GM23338 (cell line): Measurements from ENCODE around the gene WWC1. TPM values are rescaled to one million over a fixed set of nuclear protein-coding genes. Genes with fewer than 3 reads are reported as not detected.
A peak's percentile ranks its signal among the peaks of the same experiment; 100 is the strongest.

ENCODE experiments used
- ATAC-seq: fragments of 200-7000 bp; cut with Tn5 transposase; 3 replicates; pipeline ENCODE4 v1.9.1; 2020
- DNase-seq: peaks from one replicate; pipeline ENCODE4 v3.0.0-alpha.2; 2015; ENCODE audit warnings: low spot score
- H2AFZ ChIP-seq: fragments of 200-600 bp; sonication (generic); 2 replicates; pipeline ENCODE4 v1.8.0; 2016; ENCODE audit warnings: antibody characterized with exemption, mild to moderate bottlenecking, moderate library complexity
- H3F3A ChIP-seq: fragments of 200-600 bp; sonication (generic); replicated peaks from 2 replicates; pipeline ENCODE4 v1.8.0; 2017; ENCODE audit warnings: antibody characterized with exemption, mixed run types, low read depth
- H3K27ac ChIP-seq: fragments of 200-600 bp; sonication (generic); 2 replicates; pipeline ENCODE4 v1.6.1; 2016; ENCODE audit warnings: low read depth
- H3K27me3 ChIP-seq: fragments of 200-600 bp; sonication (generic); 2 replicates; pipeline ENCODE4 v1.8.0; 2016; ENCODE audit warnings: mild to moderate bottlenecking, mixed run types, moderate library complexity; ENCODE audit not compliant: insufficient read depth
- H3K36me3 ChIP-seq: fragments of 200-600 bp; sonication (generic); 2 replicates; pipeline ENCODE4 v1.8.0; 2016; ENCODE audit warnings: mild to moderate bottlenecking; ENCODE audit not compliant: insufficient read depth
- H3K4me1 ChIP-seq: fragments of 200-600 bp; sonication (generic); 2 replicates; pipeline ENCODE4 v1.8.0; 2016; ENCODE audit warnings: mild to moderate bottlenecking, moderate library complexity; ENCODE audit not compliant: insufficient read depth
- H3K4me2 ChIP-seq: fragments of 200-600 bp; sonication (generic); 2 replicates; pipeline ENCODE4 v1.7.1; 2017; ENCODE audit warnings: mixed run types
- H3K4me3 ChIP-seq: fragments of 200-600 bp; sonication (generic); 2 replicates; pipeline ENCODE4 v1.6.1; 2016; ENCODE audit warnings: mixed run types
- H3K79me2 ChIP-seq: fragments of 200-600 bp; sonication (generic); replicated peaks from 2 replicates; pipeline ENCODE4 v1.8.0; 2017; ENCODE audit warnings: mild to moderate bottlenecking; ENCODE audit not compliant: insufficient read depth
- H3K9me2 ChIP-seq: fragments of 200-600 bp; sonication (generic); 2 replicates; pipeline ENCODE4 v1.8.0; 2017; ENCODE audit not compliant: insufficient read depth
- H4K20me1 ChIP-seq: fragments of 200-600 bp; sonication (generic); replicated peaks from 2 replicates; pipeline ENCODE4 v1.8.0; 2017; ENCODE audit warnings: mild to moderate bottlenecking; ENCODE audit not compliant: insufficient read depth
- H3K27ac Mint-ChIP-seq: 2 replicates; pipeline ENCODE4 v1.8.0; 2020; ENCODE audit warnings: inconsistent platforms, mild to moderate bottlenecking, moderate library complexity, mixed read lengths
- H3K27me3 Mint-ChIP-seq: 3 replicates; pipeline ENCODE4 v1.8.0; 2022; ENCODE audit warnings: low read depth, mild to moderate bottlenecking, moderate library complexity, mixed read lengths, inconsistent platforms; ENCODE audit not compliant: insufficient read depth, poor library complexity
- H3K36me3 Mint-ChIP-seq: 3 replicates; pipeline ENCODE4 v1.8.0; 2021; ENCODE audit warnings: low read depth, mild to moderate bottlenecking, inconsistent platforms, moderate library complexity, mixed read lengths
- H3K4me1 Mint-ChIP-seq: 3 replicates; pipeline ENCODE4 v1.8.0; 2020; ENCODE audit warnings: mild to moderate bottlenecking, inconsistent platforms, mixed read lengths
- H3K4me3 Mint-ChIP-seq: 3 replicates; pipeline ENCODE4 v1.8.0; 2021; ENCODE audit warnings: moderate library complexity, mild to moderate bottlenecking, inconsistent platforms, mixed read lengths
- H3K9me3 Mint-ChIP-seq: 3 replicates; pipeline ENCODE4 v1.8.0; 2020; ENCODE audit warnings: moderate library complexity, mild to moderate bottlenecking, inconsistent platforms, mixed read lengths
- CREB1 ChIP-seq: fragments of 250-450 bp; sonication (Bioruptor Pico); IDR thresholded peaks from 2 replicates; pipeline ENCODE4 v1.5.0; 2020; ENCODE audit warnings: low read depth, mild to moderate bottlenecking, moderate library complexity
- EZH2 ChIP-seq: fragments of 200-600 bp; sonication (generic); IDR thresholded peaks from one replicate; pipeline ENCODE4 v1.8.0; 2017; ENCODE audit warnings: antibody characterized with exemption, mild to moderate bottlenecking, low read depth; ENCODE audit not compliant: unreplicated experiment
- EZH2phosphoT487 ChIP-seq: fragments of 200-600 bp; sonication (generic); IDR thresholded peaks from one replicate; pipeline ENCODE4 v1.8.1; 2018; ENCODE audit warnings: antibody characterized with exemption; ENCODE audit not compliant: unreplicated experiment
- JUNB ChIP-seq: IDR thresholded peaks from one replicate; pipeline ENCODE4 v1.6.1; 2016; ENCODE audit warnings: antibody characterized with exemption; ENCODE audit not compliant: unreplicated experiment
- NANOG ChIP-seq: IDR thresholded peaks from 2 replicates; pipeline ENCODE4 v1.6.1; 2016; ENCODE audit warnings: antibody characterized with exemption, borderline replicate concordance
- POLR2AphosphoS5 ChIP-seq: IDR thresholded peaks from 2 replicates; pipeline ENCODE4 v1.6.1; 2016; ENCODE audit warnings: antibody characterized with exemption, low read depth
- STAT1 ChIP-seq: IDR thresholded peaks from one replicate; pipeline ENCODE4 v1.6.1; 2016; ENCODE audit warnings: antibody characterized with exemption; ENCODE audit not compliant: unreplicated experiment
- ZNF114 ChIP-seq: fragments of 250-450 bp; sonication (Bioruptor Pico); IDR thresholded peaks from 2 replicates; pipeline ENCODE4 v1.5.0; 2020; ENCODE audit warnings: mild to moderate bottlenecking, moderate library complexity
- ZNF331 ChIP-seq: fragments of 250-450 bp; sonication (Bioruptor Pico); IDR thresholded peaks from 2 replicates; pipeline ENCODE4 v1.5.0; 2020; ENCODE audit warnings: low read depth, mild to moderate bottlenecking, moderate library complexity
- polyA plus RNA-seq: library from polyadenylated mRNA; unstranded; fragments of >200 nt; fragmentation: Nextera tagmentation; extraction: Ambion mirVana; gene quantifications from 2 replicates; pipeline ENCODE4 v1.2.1, GENCODE V29; 2016
- total RNA-seq: library from RNA; depleted of rRNA; stranded (reverse); fragments of >200 nt; shearing (Covaris generic); gene quantifications from 2 replicates; pipeline ENCODE4 v1.2.3, GENCODE V29; 2014
- TF ChIP-seq, protein P1 (sequence below): IDR thresholded peaks from one replicate; pipeline ENCODE4 v1.6.1; 2018; ENCODE audit warnings: antibody characterized with exemption; ENCODE audit not compliant: unreplicated experiment
- TF ChIP-seq, protein P2 (sequence below), 2 experiments: fragments of 200-600 bp in 1 of 2; sonication (generic) in 1 of 2; conservative IDR thresholded peaks; 2 replicates each; pipeline versions ENCODE4 v1.5.1 to v1.6.1; 2016 to 2017; ENCODE audit warnings: antibody characterized with exemption in 2 of 2, low read depth in 2 of 2, mild to moderate bottlenecking in 2 of 2, moderate library complexity in 1 of 2
- TF ChIP-seq, protein P3 (sequence below): IDR thresholded peaks from 2 replicates; pipeline ENCODE4 v1.6.1; 2016; ENCODE audit warnings: antibody characterized with exemption

WWC1 gene
- total and polyA plus RNA-seq, 2 experiments from 2014 or later, result 25.4 to 27.8 TPM

DNA sequence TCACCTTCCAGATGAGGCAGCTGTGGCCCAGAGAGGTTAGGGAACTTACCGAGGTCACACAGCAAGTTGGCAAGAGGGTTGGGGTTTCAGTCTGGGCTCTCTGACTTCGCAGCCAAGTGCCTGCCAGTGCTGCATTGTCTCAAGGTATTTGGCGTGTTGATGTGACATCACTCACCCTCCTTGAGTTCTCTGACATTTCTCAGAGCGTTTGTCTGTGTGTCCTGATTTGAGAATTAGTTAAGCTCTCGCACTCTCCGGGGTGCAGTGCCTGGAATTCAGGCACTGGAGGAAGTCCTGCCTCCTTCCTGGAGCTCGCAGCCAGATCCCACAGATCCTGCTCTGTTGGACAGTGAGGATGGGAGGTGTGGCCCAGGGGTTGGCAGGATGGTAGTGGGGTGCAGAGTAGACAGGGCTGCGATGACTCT is 25.7 kb downstream of the WWC1 start:
- Histone ChIP-seq H3K9me2 (no peaks in the 10 kb centered on the region), H3K4me1 (peaks cover 24% of the 10 kb centered on the region), H3K27me3 (no peaks in the 10 kb centered on the region), H3K4me2 (no peak overlapping the region), H3K36me3 (no peaks in the 10 kb centered on the region), H3K79me2 (peaks cover 76% of the 10 kb centered on the region), H4K20me1 (peaks cover 26% of the 10 kb centered on the region), H3K27ac (peak overlapping the region; percentile 69; the same call in 1 of the 2 replicates), H3F3A (no peaks in the 10 kb centered on the region), H2AFZ (no peak overlapping the region), H3K4me3 (no peak overlapping the region)
- Mint-ChIP-seq H3K36me3 (no peaks in the 10 kb centered on the region), H3K27ac (no peak overlapping the region), H3K4me3 (no peak overlapping the region), H3K9me3 (no peaks in the 10 kb centered on the region), H3K4me1 (peaks cover 44% of the 10 kb centered on the region), H3K27me3 (peaks cover 3% of the 10 kb centered on the region)
- DNase-seq (no peak), ATAC-seq (peak; percentile 14; the same call in 2 of the 3 replicates)
- no peak for TF ChIP-seq POLR2AphosphoS5
- TF ChIP-seq ZNF331 (CRISPR knock-in tag), result no peak
- TF ChIP-seq ZNF114, result no peak
- no peak for TF ChIP-seq STAT1

DNA sequence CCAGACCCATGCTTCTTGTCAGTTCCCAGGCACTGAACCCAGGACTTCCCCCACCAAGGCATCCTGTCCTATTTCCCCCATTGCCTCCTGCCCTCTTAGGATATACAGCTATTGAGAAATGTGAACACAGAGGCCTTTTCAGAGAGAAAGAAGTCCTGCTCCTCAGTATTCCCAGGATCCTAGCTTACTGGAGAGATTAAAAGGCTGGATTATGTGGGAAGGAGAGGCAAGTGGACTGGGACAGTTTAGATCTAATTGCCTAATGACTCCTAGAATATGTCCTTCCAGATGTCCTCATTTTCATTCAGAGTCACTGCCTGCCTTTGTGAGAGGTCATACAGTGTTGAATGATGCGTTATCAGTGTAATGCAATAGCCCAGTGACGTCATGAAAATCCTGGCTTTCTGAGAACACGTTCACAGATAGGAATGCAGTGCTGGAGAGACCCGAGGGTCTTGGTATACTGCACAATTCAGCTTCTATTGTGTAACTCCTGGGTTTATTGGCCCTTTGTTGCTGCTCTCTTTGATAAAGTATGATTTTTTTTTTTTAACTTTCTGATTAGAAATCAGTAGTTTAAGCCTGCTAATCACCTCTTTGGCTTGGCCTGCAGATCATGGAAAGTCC is 26.2 kb downstream of the WWC1 start:
- Mint-ChIP-seq H3K4me1 (peaks cover 44% of the 10 kb centered on the region), H3K4me3 (no peak overlapping the region), H3K27ac (no peak overlapping the region), H3K27me3 (peaks cover 3% of the 10 kb centered on the region), H3K36me3 (no peaks in the 10 kb centered on the region), H3K9me3 (no peaks in the 10 kb centered on the region)
- Histone ChIP-seq H3K9me2 (no peaks in the 10 kb centered on the region), H3K27ac (peak overlapping the region; percentile 69; the same call in 1 of the 2 replicates), H3K27me3 (no peaks in the 10 kb centered on the region), H4K20me1 (peaks cover 22% of the 10 kb centered on the region), H3K4me1 (peaks cover 24% of the 10 kb centered on the region), H3K4me3 (no peak overlapping the region), H2AFZ (no peak overlapping the region), H3K4me2 (no peak overlapping the region), H3K79me2 (peaks cover 81% of the 10 kb centered on the region), H3F3A (no peaks in the 10 kb centered on the region), H3K36me3 (no peaks in the 10 kb centered on the region)
- no peak for ATAC-seq
- no peak for DNase-seq
- TF ChIP-seq EZH2, result no peak
- TF ChIP-seq, protein P1, sequence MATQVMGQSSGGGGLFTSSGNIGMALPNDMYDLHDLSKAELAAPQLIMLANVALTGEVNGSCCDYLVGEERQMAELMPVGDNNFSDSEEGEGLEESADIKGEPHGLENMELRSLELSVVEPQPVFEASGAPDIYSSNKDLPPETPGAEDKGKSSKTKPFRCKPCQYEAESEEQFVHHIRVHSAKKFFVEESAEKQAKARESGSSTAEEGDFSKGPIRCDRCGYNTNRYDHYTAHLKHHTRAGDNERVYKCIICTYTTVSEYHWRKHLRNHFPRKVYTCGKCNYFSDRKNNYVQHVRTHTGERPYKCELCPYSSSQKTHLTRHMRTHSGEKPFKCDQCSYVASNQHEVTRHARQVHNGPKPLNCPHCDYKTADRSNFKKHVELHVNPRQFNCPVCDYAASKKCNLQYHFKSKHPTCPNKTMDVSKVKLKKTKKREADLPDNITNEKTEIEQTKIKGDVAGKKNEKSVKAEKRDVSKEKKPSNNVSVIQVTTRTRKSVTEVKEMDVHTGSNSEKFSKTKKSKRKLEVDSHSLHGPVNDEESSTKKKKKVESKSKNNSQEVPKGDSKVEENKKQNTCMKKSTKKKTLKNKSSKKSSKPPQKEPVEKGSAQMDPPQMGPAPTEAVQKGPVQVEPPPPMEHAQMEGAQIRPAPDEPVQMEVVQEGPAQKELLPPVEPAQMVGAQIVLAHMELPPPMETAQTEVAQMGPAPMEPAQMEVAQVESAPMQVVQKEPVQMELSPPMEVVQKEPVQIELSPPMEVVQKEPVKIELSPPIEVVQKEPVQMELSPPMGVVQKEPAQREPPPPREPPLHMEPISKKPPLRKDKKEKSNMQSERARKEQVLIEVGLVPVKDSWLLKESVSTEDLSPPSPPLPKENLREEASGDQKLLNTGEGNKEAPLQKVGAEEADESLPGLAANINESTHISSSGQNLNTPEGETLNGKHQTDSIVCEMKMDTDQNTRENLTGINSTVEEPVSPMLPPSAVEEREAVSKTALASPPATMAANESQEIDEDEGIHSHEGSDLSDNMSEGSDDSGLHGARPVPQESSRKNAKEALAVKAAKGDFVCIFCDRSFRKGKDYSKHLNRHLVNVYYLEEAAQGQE, result no peak
- TF ChIP-seq, protein P2, sequence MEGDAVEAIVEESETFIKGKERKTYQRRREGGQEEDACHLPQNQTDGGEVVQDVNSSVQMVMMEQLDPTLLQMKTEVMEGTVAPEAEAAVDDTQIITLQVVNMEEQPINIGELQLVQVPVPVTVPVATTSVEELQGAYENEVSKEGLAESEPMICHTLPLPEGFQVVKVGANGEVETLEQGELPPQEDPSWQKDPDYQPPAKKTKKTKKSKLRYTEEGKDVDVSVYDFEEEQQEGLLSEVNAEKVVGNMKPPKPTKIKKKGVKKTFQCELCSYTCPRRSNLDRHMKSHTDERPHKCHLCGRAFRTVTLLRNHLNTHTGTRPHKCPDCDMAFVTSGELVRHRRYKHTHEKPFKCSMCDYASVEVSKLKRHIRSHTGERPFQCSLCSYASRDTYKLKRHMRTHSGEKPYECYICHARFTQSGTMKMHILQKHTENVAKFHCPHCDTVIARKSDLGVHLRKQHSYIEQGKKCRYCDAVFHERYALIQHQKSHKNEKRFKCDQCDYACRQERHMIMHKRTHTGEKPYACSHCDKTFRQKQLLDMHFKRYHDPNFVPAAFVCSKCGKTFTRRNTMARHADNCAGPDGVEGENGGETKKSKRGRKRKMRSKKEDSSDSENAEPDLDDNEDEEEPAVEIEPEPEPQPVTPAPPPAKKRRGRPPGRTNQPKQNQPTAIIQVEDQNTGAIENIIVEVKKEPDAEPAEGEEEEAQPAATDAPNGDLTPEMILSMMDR (conservative IDR thresholded peaks at IDR 0.05; ENCODE audit: low read depth in 2 of 2), result no peak
- TF ChIP-seq ZNF114, result no peak
- TF ChIP-seq, protein P3, sequence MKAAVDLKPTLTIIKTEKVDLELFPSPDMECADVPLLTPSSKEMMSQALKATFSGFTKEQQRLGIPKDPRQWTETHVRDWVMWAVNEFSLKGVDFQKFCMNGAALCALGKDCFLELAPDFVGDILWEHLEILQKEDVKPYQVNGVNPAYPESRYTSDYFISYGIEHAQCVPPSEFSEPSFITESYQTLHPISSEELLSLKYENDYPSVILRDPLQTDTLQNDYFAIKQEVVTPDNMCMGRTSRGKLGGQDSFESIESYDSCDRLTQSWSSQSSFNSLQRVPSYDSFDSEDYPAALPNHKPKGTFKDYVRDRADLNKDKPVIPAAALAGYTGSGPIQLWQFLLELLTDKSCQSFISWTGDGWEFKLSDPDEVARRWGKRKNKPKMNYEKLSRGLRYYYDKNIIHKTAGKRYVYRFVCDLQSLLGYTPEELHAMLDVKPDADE, result no peak
- TF ChIP-seq NANOG, result no peak
- TF ChIP-seq EZH2phosphoT487, result no peak
- TF ChIP-seq STAT1, result no peak
- TF ChIP-seq ZNF331 (CRISPR knock-in tag), result no peak
- no peak for TF ChIP-seq JUNB
- TF ChIP-seq CREB1, result no peak
- TF ChIP-seq POLR2AphosphoS5, result no peak
